Type B pancreatic cell (in vitro differentiated cells): ENCODE results near the gene RALGPS1. TPM values are rescaled to one million over a fixed set of nuclear protein-coding genes. Genes with fewer than 3 reads are reported as not detected.

Experiments used
- DNase-seq: peaks from one replicate; pipeline ENCODE4 v3.0.0; 2021; ENCODE audit warnings: mixed read lengths; ENCODE audit not compliant: unreplicated experiment; ENCODE audit errors: extremely low spot score
- H3K27ac Mint-ChIP-seq: 2 replicates; pipeline ENCODE4 v1.8.0; 2021; ENCODE audit warnings: mild to moderate bottlenecking, mixed read lengths
- H3K27me3 Mint-ChIP-seq: 2 replicates; pipeline ENCODE4 v1.8.0; 2021; ENCODE audit warnings: mixed read lengths
- H3K36me3 Mint-ChIP-seq: 2 replicates; pipeline ENCODE4 v1.8.0; 2021; ENCODE audit warnings: mixed read lengths
- H3K4me1 Mint-ChIP-seq: one replicate; pipeline ENCODE4 v1.8.0; 2021; ENCODE audit warnings: mixed read lengths; ENCODE audit not compliant: unreplicated experiment
- H3K4me3 Mint-ChIP-seq: 2 replicates; pipeline ENCODE4 v1.8.0; 2021; ENCODE audit warnings: mild to moderate bottlenecking, mixed read lengths
- H3K9me3 Mint-ChIP-seq: 2 replicates; pipeline ENCODE4 v1.8.0; 2021; ENCODE audit warnings: mixed read lengths
- total RNA-seq: library from RNA; stranded (reverse); gene quantifications from 2 replicates; pipeline ENCODE4 v1.2.1, GENCODE V29; 2021; ENCODE audit warnings: low replicate concordance
- TF ChIP-seq, protein P1 (sequence below): fragments of 200-600 bp; sonication (generic); conservative IDR thresholded peaks from 2 replicates; pipeline ENCODE4 v1.5.0; 2021; ENCODE audit warnings: antibody characterized with exemption, mild to moderate bottlenecking

RALGPS1 gene
- total RNA-seq, 1 donor from 2014 or later = 16.7 TPM

DNA sequence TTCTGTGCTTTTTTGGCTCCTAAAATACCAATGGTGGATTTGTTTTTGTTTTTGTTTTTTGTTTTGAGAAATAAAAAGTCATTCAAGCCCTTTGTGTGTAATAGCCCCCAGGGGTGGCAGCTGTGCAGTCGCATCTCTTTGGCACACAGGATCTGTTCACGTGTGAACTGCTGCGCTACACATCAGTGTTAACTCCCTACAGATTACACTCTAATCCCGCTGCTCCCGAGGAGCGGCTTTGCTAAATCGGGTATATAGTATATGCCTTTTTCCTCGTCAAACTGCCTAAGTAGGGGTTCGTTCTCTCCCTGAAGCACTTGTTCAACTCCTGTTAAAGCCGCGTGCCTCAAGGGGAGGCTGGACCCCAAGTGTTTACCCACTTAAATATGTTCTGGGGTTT is 31.8 kb upstream of the RALGPS1 start:
- Mint-ChIP-seq H3K36me3 (peaks cover 16% of the 10 kb centered on the region), H3K4me1 (peaks cover 13% of the 10 kb centered on the region), H3K9me3 (no peaks in the 10 kb centered on the region), H3K4me3 (no peak overlapping the region), H3K27ac (no peak overlapping the region), H3K27me3 (no peaks in the 10 kb centered on the region)
- no peak for DNase-seq
- TF ChIP-seq, protein P1, sequence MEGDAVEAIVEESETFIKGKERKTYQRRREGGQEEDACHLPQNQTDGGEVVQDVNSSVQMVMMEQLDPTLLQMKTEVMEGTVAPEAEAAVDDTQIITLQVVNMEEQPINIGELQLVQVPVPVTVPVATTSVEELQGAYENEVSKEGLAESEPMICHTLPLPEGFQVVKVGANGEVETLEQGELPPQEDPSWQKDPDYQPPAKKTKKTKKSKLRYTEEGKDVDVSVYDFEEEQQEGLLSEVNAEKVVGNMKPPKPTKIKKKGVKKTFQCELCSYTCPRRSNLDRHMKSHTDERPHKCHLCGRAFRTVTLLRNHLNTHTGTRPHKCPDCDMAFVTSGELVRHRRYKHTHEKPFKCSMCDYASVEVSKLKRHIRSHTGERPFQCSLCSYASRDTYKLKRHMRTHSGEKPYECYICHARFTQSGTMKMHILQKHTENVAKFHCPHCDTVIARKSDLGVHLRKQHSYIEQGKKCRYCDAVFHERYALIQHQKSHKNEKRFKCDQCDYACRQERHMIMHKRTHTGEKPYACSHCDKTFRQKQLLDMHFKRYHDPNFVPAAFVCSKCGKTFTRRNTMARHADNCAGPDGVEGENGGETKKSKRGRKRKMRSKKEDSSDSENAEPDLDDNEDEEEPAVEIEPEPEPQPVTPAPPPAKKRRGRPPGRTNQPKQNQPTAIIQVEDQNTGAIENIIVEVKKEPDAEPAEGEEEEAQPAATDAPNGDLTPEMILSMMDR = no peak

DNA sequence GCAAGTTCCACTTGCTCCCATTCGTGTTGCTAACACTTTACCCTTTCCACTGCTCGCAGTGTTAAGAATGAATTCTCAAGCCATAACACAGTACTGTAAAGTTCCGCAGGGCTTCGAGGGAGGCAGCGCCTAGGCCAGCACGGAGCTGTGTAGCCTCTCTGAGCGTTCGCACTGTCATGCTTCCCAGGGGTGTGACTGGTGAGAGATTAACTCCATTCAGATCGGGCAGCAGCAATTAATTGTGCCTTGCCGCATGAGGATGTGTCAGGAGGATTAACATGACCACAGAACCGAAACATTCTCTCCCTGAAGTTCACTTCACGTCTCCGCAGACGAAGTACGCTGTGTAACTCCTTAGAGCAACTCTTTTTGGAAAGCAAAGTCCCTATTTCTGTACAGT is 30.9 kb upstream of the RALGPS1 start:
- peaks cover 13% of the 10 kb centered on the region for H3K4me1 Mint-ChIP-seq
- TF ChIP-seq, protein P1 = no peak
- no peaks in the 10 kb centered on the region for H3K27me3 Mint-ChIP-seq
- no peak overlapping the region for H3K27ac Mint-ChIP-seq
- H3K4me3 Mint-ChIP-seq = no peak overlapping the region
- no peak for DNase-seq
- H3K9me3 Mint-ChIP-seq = no peaks in the 10 kb centered on the region
- H3K36me3 Mint-ChIP-seq = peaks cover 16% of the 10 kb centered on the region

DNA sequence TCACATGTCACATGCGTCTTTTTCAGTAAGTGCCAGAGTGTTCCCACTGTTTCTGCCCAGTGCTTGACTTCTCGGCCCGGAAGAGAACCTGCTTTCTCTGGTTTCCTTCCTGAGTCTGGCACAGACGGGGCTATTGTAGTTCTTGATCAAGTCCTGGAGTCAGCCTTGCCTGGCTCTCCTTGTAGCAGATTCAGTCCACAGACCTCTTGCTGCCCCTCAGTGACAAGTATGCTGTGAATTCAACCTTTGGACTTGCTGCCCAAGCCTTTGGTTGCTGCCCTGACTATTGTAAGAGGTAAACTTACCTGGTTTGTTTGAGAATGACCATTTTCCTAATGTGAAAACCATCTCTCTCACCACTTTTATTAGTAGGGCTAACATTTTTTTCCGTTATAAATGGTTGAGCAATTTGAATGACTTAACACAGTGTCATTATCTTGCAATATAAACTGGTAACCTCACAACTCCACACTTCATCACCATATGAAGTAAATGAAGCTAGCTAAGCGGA is 29.4 kb upstream of the RALGPS1 start:
- no peak overlapping the region for H3K27ac Mint-ChIP-seq
- TF ChIP-seq, protein P1 = no peak
- DNase-seq = no peak

DNA sequence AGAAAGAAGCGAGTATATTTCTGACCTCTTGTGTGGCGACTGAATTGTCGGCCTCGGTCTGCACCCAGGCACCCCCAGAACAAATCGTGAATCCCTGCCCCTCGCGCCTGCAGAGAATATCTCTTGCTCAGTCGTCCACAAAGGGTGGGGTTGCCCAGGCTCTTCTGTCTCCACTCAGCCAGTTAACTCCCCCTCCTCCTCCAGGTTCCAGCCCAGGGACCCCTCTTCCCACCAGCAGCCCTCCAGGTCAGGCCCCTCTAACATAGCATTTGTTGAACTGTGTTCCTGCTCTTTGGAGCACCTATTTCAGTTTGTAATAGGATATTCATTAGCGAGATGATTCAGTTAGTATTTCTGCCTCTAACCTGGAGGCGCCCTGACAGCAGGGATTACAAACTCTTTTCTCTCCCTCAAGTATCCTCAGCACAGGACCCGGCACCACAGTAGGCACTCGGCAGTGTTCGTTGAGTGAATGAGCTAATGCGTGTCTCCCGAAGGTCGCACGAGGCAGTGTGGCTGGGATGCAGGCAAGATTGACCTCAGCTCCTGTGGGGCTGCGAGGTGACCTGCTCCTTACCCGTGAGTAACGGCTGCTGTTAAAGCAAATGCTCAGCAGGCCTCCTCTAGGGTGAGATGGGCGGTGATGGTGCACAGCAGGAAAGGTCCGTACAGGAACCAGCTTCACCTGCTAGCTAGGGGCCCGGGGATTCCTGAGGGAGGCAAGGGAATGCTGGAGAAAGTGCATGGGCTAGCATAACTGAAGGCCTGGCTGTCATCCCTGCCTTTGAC is 28.4 kb upstream of the RALGPS1 start:
- no peaks in the 10 kb centered on the region for H3K27me3 Mint-ChIP-seq
- H3K9me3 Mint-ChIP-seq = no peaks in the 10 kb centered on the region
- DNase-seq = no peak
- peaks cover 8% of the 10 kb centered on the region for H3K36me3 Mint-ChIP-seq
- H3K4me3 Mint-ChIP-seq = no peak overlapping the region
- H3K4me1 Mint-ChIP-seq = peaks cover 19% of the 10 kb centered on the region
- no peak overlapping the region for H3K27ac Mint-ChIP-seq
- TF ChIP-seq, protein P1 = no peak

More for the DNA sequence above, 29.4 kb upstream of the RALGPS1 start:
- Mint-ChIP-seq H3K4me3 (no peak overlapping the region), H3K9me3 (no peaks in the 10 kb centered on the region), H3K27me3 (no peaks in the 10 kb centered on the region), H3K4me1 (peaks cover 19% of the 10 kb centered on the region), H3K36me3 (peaks cover 8% of the 10 kb centered on the region)

DNA sequence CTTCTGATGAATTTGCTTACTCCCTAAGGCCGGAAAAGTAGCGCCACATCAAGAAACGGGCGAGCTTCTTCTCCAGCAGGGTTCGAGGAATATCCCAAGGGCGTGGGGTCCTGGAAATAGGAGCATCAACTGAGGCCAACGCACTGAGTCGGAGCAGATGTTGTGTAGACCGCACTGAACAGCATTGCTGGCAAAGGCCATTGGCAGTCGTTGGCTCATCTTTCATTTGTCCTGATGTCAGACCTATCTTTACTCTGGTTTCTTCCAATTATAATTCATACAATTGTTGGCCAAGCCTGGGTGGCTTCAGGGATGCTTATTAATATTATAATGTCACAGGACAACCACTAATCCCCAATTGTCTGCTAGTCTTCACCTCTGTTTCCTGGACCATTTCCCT is 27.7 kb upstream of the RALGPS1 start:
- H3K27me3 Mint-ChIP-seq = no peaks in the 10 kb centered on the region
- TF ChIP-seq, protein P1 = no peak
- peaks cover 4% of the 10 kb centered on the region for H3K36me3 Mint-ChIP-seq
- H3K4me3 Mint-ChIP-seq = no peak overlapping the region
- peaks cover 15% of the 10 kb centered on the region for H3K4me1 Mint-ChIP-seq
- no peaks in the 10 kb centered on the region for H3K9me3 Mint-ChIP-seq
- DNase-seq = no peak
- no peak overlapping the region for H3K27ac Mint-ChIP-seq
